Upper lobe of left lung (tissue), 6 donors: ENCODE results near the gene CCNK. TPM values are rescaled to one million over a fixed set of nuclear protein-coding genes. Genes with fewer than 3 reads are reported as not detected.

Source experiments
- ATAC-seq, 2 donors: fragments of 200-7000 bp; cut with Tn5 transposase; one replicate each; pipeline ENCODE4 v1.9.1; 2022; ENCODE audit warnings: mild to moderate bottlenecking in 2 of 2, moderate library complexity in 2 of 2; ENCODE audit not compliant: low FRiP score in 2 of 2
- DNase-seq, 2 donors: peaks; one replicate each; pipeline ENCODE4 v3.0.0-alpha.2; 2019 to 2020
- H3K27ac ChIP-seq, 4 donors: fragments of 200-600 bp; sonication (generic); one replicate each; pipeline ENCODE4 v1.5.1; 2016 to 2019
- H3K27me3 ChIP-seq, 4 donors: fragments of 200-600 bp; sonication (generic); one replicate each; pipeline ENCODE4 v1.5.1; 2017 to 2019
- H3K36me3 ChIP-seq, 4 donors: fragments of 200-600 bp; sonication (generic); one replicate each; pipeline ENCODE4 v1.5.1; 2016 to 2019
- H3K4me1 ChIP-seq, 4 donors: fragments of 200-600 bp; sonication (generic); one replicate each; pipeline ENCODE4 v1.5.1; 2018 to 2019
- H3K4me3 ChIP-seq, 4 donors: fragments of 200-600 bp; sonication (generic); one replicate each; pipeline ENCODE4 v1.5.1; 2017 to 2019; ENCODE audit warnings: mild to moderate bottlenecking in 2 of 4, moderate library complexity in 1 of 4
- H3K9me3 ChIP-seq, 4 donors: fragments of 200-600 bp; sonication (generic); one replicate each; pipeline ENCODE4 v1.5.1; 2018 to 2019
- CTCF ChIP-seq, 6 experiments: fragments of 450-650 bp in 4 of 6; fragments of 200-600 bp in 2 of 6; sonication (generic) in 2 of 6; IDR thresholded peaks; one replicate each; pipeline ENCODE4 v1.5.1; 2016 to 2019; ENCODE audit warnings: antibody characterized with exemption in 6 of 6
- EP300 ChIP-seq, 4 donors: sonication (generic); formaldehyde crosslinking; IDR thresholded peaks; one replicate each; pipeline ENCODE4 v1.5.1; 2017; ENCODE audit warnings: antibody characterized with exemption in 4 of 4, control low read depth in 2 of 4
- POLR2A ChIP-seq, 4 donors: fragments of 450-650 bp; IDR thresholded peaks; one replicate each; pipeline ENCODE4 v1.5.1; 2016 to 2017; ENCODE audit warnings: antibody characterized with exemption in 4 of 4, mild to moderate bottlenecking in 2 of 4
- POLR2AphosphoS5 ChIP-seq, 2 donors: sonication (generic); formaldehyde crosslinking; IDR thresholded peaks; one replicate each; pipeline ENCODE4 v1.5.1; 2017; ENCODE audit warnings: antibody characterized with exemption in 2 of 2
- WGBS, 2 donors: methylation state at CpG; one replicate each; pipeline ENCODE4 v1.1.5; 2017 to 2018; 5-methylcytosine and 5-hydroxymethylcytosine counted together
- total RNA-seq, 6 donors: library from RNA; depleted of rRNA in 4 of 6; stranded (reverse); fragments of >200 nt in 4 of 6; gene quantifications; one replicate each; pipeline versions ENCODE4 v1.1.0 to v1.2.1, GENCODE V29; 2016 to 2021
- donor health status: DM: no; HTN: no; CAD: no; lungs with moderate emphysema.
- donor health status: DM: no; HTN: yes; CAD: no; lungs with severe emphysema.

Gene CCNK
- total RNA-seq, 6 donors from 2014 or later, result 29.8 to 51.1 (median 44.0) TPM

DNA sequence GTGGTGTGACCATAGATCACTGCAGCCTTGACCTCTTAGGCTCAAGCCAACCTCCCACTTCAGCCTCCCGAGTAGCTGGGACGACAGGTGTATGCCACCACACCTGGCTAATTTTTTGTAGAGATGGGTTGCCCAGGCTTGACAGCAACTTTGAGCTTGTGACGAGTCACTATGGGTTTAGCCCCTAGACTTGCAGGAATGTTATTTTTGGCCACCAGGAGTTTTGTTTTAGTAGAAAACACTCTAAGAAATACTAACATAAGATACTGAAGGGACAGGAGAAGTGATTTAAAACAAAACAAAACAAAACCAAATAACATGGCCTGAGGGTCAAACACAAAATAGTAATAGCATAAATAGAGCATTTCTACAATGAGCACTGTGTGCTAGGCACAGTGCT, 27.0 kb upstream of the CCNK start:
- ATAC-seq, result no peak
- Histone ChIP-seq H3K4me1 (no peaks in the 10 kb centered on the region), H3K36me3 (peaks cover 16 to 88% (median 30%) of the 10 kb centered on the region in 4 donors), H3K4me3 (no peak overlapping the region), H3K27ac (no peak overlapping the region), H3K9me3 (no peaks in the 10 kb centered on the region), H3K27me3 (no peaks in the 10 kb centered on the region)
- WGBS, 2 donors, result 65 to 71% methylated on average over 3 of the region's 3 CpGs
- no peak for TF ChIP-seq CTCF (IDR thresholded peaks at IDR 0.05)
- TF ChIP-seq POLR2AphosphoS5 (IDR thresholded peaks at IDR 0.05), result no peak
- no peak for TF ChIP-seq EP300 (IDR thresholded peaks at IDR 0.05)
- no peak for TF ChIP-seq POLR2A (IDR thresholded peaks at IDR 0.05)
- no peak for DNase-seq

GRCh38 chr14:99459481-99460100, 21.6 kb upstream of the CCNK start:
- no peaks in the 10 kb centered on the region for H3K27me3 ChIP-seq
- no peak overlapping the region for H3K4me3 ChIP-seq
- no peaks in the 10 kb centered on the region for H3K9me3 ChIP-seq
- no peaks in the 10 kb centered on the region for H3K4me1 ChIP-seq
- WGBS, 2 donors, result 91 to 92% methylated on average over 5 of the region's 5 CpGs
- TF ChIP-seq CTCF (IDR thresholded peaks at IDR 0.05) (no peak), POLR2AphosphoS5 (IDR thresholded peaks at IDR 0.05) (no peak), POLR2A (IDR thresholded peaks at IDR 0.05) (no peak), EP300 (IDR thresholded peaks at IDR 0.05) (no peak)
- DNase-seq, result no peak
- H3K27ac ChIP-seq, result no peak overlapping the region
- no peak for ATAC-seq
- peaks cover 14 to 93% (median 59%) of the 10 kb centered on the region in 4 donors for H3K36me3 ChIP-seq

DNA sequence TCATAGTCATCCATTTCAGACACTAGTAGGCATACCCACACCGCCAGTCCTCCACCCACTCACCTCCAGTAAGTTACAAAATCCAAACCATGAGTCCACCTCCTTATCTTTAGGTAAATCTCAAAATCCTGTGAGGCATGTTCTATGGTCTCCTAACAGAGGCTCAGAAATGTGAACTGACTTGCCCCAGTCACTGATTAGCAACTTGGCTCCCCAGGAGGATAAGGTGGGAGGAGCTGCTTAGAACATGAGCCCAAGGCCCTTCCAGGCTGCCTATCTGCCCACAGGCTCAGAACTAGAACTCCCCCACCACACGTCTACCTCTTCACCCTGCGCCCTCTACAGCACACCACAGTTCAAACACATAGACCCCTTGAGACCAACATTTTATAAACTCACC, 20.4 kb upstream of the CCNK start:
- no peak for ATAC-seq
- DNase-seq, result no peak
- Histone ChIP-seq H3K4me3 (no peak overlapping the region), H3K4me1 (no peaks in the 10 kb centered on the region), H3K27ac (no peak overlapping the region), H3K27me3 (no peaks in the 10 kb centered on the region), H3K9me3 (no peaks in the 10 kb centered on the region), H3K36me3 (peaks cover 14 to 94% (median 58%) of the 10 kb centered on the region in 4 donors)
- TF ChIP-seq CTCF (IDR thresholded peaks at IDR 0.05) (no peak), EP300 (IDR thresholded peaks at IDR 0.05) (no peak), POLR2AphosphoS5 (IDR thresholded peaks at IDR 0.05) (no peak), POLR2A (IDR thresholded peaks at IDR 0.05) (no peak)
- 93 to 100% methylated on average over 3 of the region's 3 CpGs for WGBS, 2 donors

GRCh38 chr14:99461411-99462085, 19.7 kb upstream of the CCNK start:
- Histone ChIP-seq H3K9me3 (no peaks in the 10 kb centered on the region), H3K27me3 (no peaks in the 10 kb centered on the region), H3K4me1 (no peaks in the 10 kb centered on the region), H3K36me3 (peaks cover 14 to 88% (median 55%) of the 10 kb centered on the region in 4 donors), H3K27ac (no peak overlapping the region), H3K4me3 (no peak overlapping the region)
- DNase-seq (no peak), ATAC-seq (no peak)
- WGBS, 2 donors, result 94 to 95% methylated on average over 5 of the region's 5 CpGs
- TF ChIP-seq EP300 (IDR thresholded peaks at IDR 0.05) (no peak), POLR2AphosphoS5 (IDR thresholded peaks at IDR 0.05) (no peak), CTCF (IDR thresholded peaks at IDR 0.05) (no peak), POLR2A (IDR thresholded peaks at IDR 0.05) (no peak)
